MCF 10A (cell line): Measurements from ENCODE around the gene GAS2L1. TPM values are rescaled to one million over a fixed set of nuclear protein-coding genes. Genes with fewer than 3 reads are reported as not detected.
A peak's percentile ranks its signal among the peaks of the same experiment; 100 is the strongest.

Source experiments
- BruUV-seq: library from RNA; stranded (reverse); fragments of 400-500 nt; replicated peaks from 2 replicates; lab custom pipeline; 2021; lab: Mats Ljungman, UMichigan
- CTCF ChIA-PET: fragments of 300-600 bp; sonication (Branson Sonifier 250); formaldehyde crosslinking; extraction: SDS; loops from one replicate; lab custom pipeline; 2021; ENCODE audit warnings: antibody characterized with exemption, inconsistent platforms; lab: Yijun Ruan, JAX
- POLR2A ChIA-PET: fragments of 300-600, 350-650 bp; sonication (Branson Sonifier 250); formaldehyde crosslinking; extraction: SDS; loops from one replicate; lab custom pipeline; 2020; ENCODE audit warnings: antibody characterized with exemption, inconsistent platforms; lab: Yijun Ruan, JAX
- DNase-seq: peaks from one replicate; pipeline ENCODE4 v3.0.0-alpha.2; 2018; ENCODE audit not compliant: unreplicated experiment
- H3K27ac Mint-ChIP-seq: one replicate; pipeline ENCODE4 v1.8.0; 2022; ENCODE audit warnings: mild to moderate bottlenecking, low read depth, mixed read lengths; ENCODE audit not compliant: unreplicated experiment
- H3K27me3 Mint-ChIP-seq: one replicate; pipeline ENCODE4 v1.8.0; 2022; ENCODE audit warnings: mixed read lengths; ENCODE audit not compliant: insufficient read depth, unreplicated experiment
- H3K36me3 Mint-ChIP-seq: one replicate; pipeline ENCODE4 v1.8.0; 2022; ENCODE audit warnings: mild to moderate bottlenecking, moderate library complexity, mixed read lengths; ENCODE audit not compliant: insufficient read depth, unreplicated experiment
- H3K4me1 Mint-ChIP-seq: one replicate; pipeline ENCODE4 v1.8.0; 2022; ENCODE audit warnings: mixed read lengths; ENCODE audit not compliant: insufficient read depth, unreplicated experiment
- H3K4me3 Mint-ChIP-seq: one replicate; pipeline ENCODE4 v1.8.0; 2022; ENCODE audit warnings: mild to moderate bottlenecking, moderate library complexity, mixed read lengths; ENCODE audit not compliant: unreplicated experiment
- H3K9me3 Mint-ChIP-seq: one replicate; pipeline ENCODE4 v1.8.0; 2022; ENCODE audit warnings: mixed read lengths; ENCODE audit not compliant: unreplicated experiment
- CTCF ChIP-seq: fragments of 200-600 bp; IDR thresholded peaks from one replicate; pipeline ENCODE4 v1.8.0; 2022; ENCODE audit warnings: antibody characterized with exemption, mild to moderate bottlenecking; ENCODE audit not compliant: unreplicated experiment
- intact Hi-C: fragments of 100-400 bp; cut with micrococcal nuclease; formaldehyde crosslinking; loops from 2 replicates; pipeline ENCODE4 v1.14.1; 2022
- total RNA-seq: library from RNA; stranded (reverse); gene quantifications from 2 replicates; pipeline ENCODE4 v1.2.3, GENCODE V29; 2022

Gene GAS2L1
- total RNA-seq, 1 experiment from 2014 or later, result 17.2 TPM

GRCh38 chr22:29267858-29268510 lies 38.5 kb upstream of the GAS2L1 start, which contains the start of the genes EWSR1 and RHBDD3:
TSS of gene EWSR1 (plus strand) at chr22:29268268. CDS start at chr22:29268337, 69 bp downstream.
TSS of gene RHBDD3 (minus strand) at chr22:29267981. CDS start at chr22:29265626, 2,355 bp downstream.
- ChIA-PET POLR2A (interaction anchor here (0.5 to 1.4 kb wide), 8 partner anchors 9 to 1348 kb away, joined by 3 to 7 read pairs (median 4); partner anchors contain the start of genes GAS2L1, PITPNB and XBP1), CTCF (interaction anchor here (0.9 kb wide), 1 partner anchor 14 kb away, joined by 3 read pairs; no protein-coding TSS in a partner anchor)
- H3K4me1 Mint-ChIP-seq, result peaks cover 33% of the 10 kb centered on the region
- TF ChIP-seq CTCF, result no peak
- H3K27me3 Mint-ChIP-seq, result no peaks in the 10 kb centered on the region
- intact Hi-C loops, result no loop called here
- H3K36me3 Mint-ChIP-seq, result peaks cover 53% of the 10 kb centered on the region
- peak within 1 kb of the TSS; percentile 88 for H3K4me3 Mint-ChIP-seq
- H3K9me3 Mint-ChIP-seq, result no peaks in the 10 kb centered on the region
- DNase-seq, result peak; percentile 96
- BruUV-seq, result no TSS peak
- peak within 1 kb of the TSS; percentile 99 for H3K27ac Mint-ChIP-seq

GRCh38 chr22:29268511-29269229 lies 37.8 kb upstream of the GAS2L1 start:
- H3K4me3 Mint-ChIP-seq, result peak overlapping the region; percentile 88
- H3K27ac Mint-ChIP-seq, result peak overlapping the region; percentile 99
- DNase-seq, result peak; percentile 48
- no peak for TF ChIP-seq CTCF
- CTCF ChIA-PET, result interaction anchor here (0.9 kb wide), 1 partner anchor 15 kb away, joined by 3 read pairs; no protein-coding TSS in a partner anchor
- H3K4me1 Mint-ChIP-seq, result peaks cover 39% of the 10 kb centered on the region
- H3K9me3 Mint-ChIP-seq, result no peaks in the 10 kb centered on the region
- no peaks in the 10 kb centered on the region for H3K27me3 Mint-ChIP-seq
- POLR2A ChIA-PET, result interaction anchor here (0.5 to 1.4 kb wide), 6 partner anchors 8 to 1349 kb away, joined by 3 to 7 read pairs (median 4); partner anchors contain the start of genes GAS2L1, PITPNB and XBP1
- intact Hi-C loops, result no loop called here
- BruUV-seq, result no TSS peak
- H3K36me3 Mint-ChIP-seq, result peaks cover 60% of the 10 kb centered on the region

GRCh38 chr22:29269230-29269604 lies 37.2 kb upstream of the GAS2L1 start:
- TSS peak; percentile 29 for BruUV-seq
- H3K4me1 Mint-ChIP-seq, result peaks cover 39% of the 10 kb centered on the region
- peak overlapping the region; percentile 88 for H3K4me3 Mint-ChIP-seq
- ChIA-PET CTCF (no interaction called here), POLR2A (interaction anchor here (1.2 to 1.4 kb wide), 2 partner anchors 15 to 37 kb away, joined by 3 to 7 read pairs; partner anchors contain the start of gene GAS2L1)
- peak overlapping the region; percentile 99 for H3K27ac Mint-ChIP-seq
- intact Hi-C loops, result no loop called here
- no peak for TF ChIP-seq CTCF
- H3K36me3 Mint-ChIP-seq, result peaks cover 65% of the 10 kb centered on the region
- no peak for DNase-seq
- H3K9me3 Mint-ChIP-seq, result no peaks in the 10 kb centered on the region
- no peaks in the 10 kb centered on the region for H3K27me3 Mint-ChIP-seq
